H9 (cell line): Measurements from ENCODE around the gene TMEM163. TPM values are rescaled to one million over a fixed set of nuclear protein-coding genes. Genes with fewer than 3 reads are reported as not detected.

Experiments
- DNase-seq: peaks from one replicate; pipeline ENCODE4 v3.0.0-alpha.2; 2017
- H2AFZ ChIP-seq: one replicate; pipeline ENCODE4 v1.6.1; 2013; ENCODE audit warnings: mild to moderate bottlenecking, low read length, control low read depth, moderate library complexity
- H2AK5ac ChIP-seq: 2 replicates; pipeline ENCODE4 v1.6.1; 2013; ENCODE audit warnings: low read length, control low read depth, mixed read lengths; ENCODE audit not compliant: insufficient read length
- H2BK120ac ChIP-seq: one replicate; pipeline ENCODE4 v1.6.1; 2013; ENCODE audit warnings: low read depth, mild to moderate bottlenecking, low read length, control low read depth, inconsistent platforms; ENCODE audit not compliant: poor library complexity, severe bottlenecking
- H2BK12ac ChIP-seq: 2 replicates; pipeline ENCODE4 v1.6.1; 2013; ENCODE audit warnings: low read length, control low read depth, mixed read lengths, low read depth; ENCODE audit not compliant: insufficient read length
- H2BK15ac ChIP-seq: 2 replicates; pipeline ENCODE4 v1.6.1; 2013; ENCODE audit warnings: low read depth, low read length, control low read depth
- H2BK20ac ChIP-seq: one replicate; pipeline ENCODE4 v1.6.1; 2013; ENCODE audit warnings: low read depth, mild to moderate bottlenecking, low read length, control low read depth, inconsistent platforms; ENCODE audit not compliant: poor library complexity, severe bottlenecking
- H2BK5ac ChIP-seq: 2 replicates; pipeline ENCODE4 v1.6.1; 2013; ENCODE audit warnings: low read length, control low read depth, mixed read lengths; ENCODE audit not compliant: insufficient read length
- H3K14ac ChIP-seq: 2 replicates; pipeline ENCODE4 v1.6.1; 2013; ENCODE audit warnings: low read length, control low read depth; ENCODE audit not compliant: insufficient read depth
- H3K18ac ChIP-seq: 2 replicates; pipeline ENCODE4 v1.6.1; 2013; ENCODE audit warnings: low read depth, mild to moderate bottlenecking, mixed read lengths, low read length, control low read depth; ENCODE audit not compliant: insufficient read length
- H3K23ac ChIP-seq: 2 replicates; pipeline ENCODE4 v1.6.1; 2013; ENCODE audit warnings: low read length, control low read depth, mixed read lengths, low read depth; ENCODE audit not compliant: insufficient read length
- H3K23me2 ChIP-seq: 2 replicates; pipeline ENCODE4 v1.6.1; 2013; ENCODE audit warnings: low read depth, mild to moderate bottlenecking, mixed read lengths, low read length, control low read depth; ENCODE audit not compliant: insufficient read length, poor library complexity, severe bottlenecking
- H3K27ac ChIP-seq: 2 replicates; pipeline ENCODE4 v1.5.1; 2013; ENCODE audit warnings: low read length, control low read depth, mixed read lengths, low read depth; ENCODE audit not compliant: insufficient read length
- H3K27me3 ChIP-seq: 2 replicates; pipeline ENCODE4 v1.6.1; 2013; ENCODE audit warnings: low read length, control low read depth, inconsistent platforms; ENCODE audit not compliant: insufficient read depth
- H3K4ac ChIP-seq: 2 replicates; pipeline ENCODE4 v1.6.1; 2013; ENCODE audit warnings: low read depth, mild to moderate bottlenecking, control low read depth, inconsistent platforms, low read length, moderate library complexity
- H3K4me1 ChIP-seq: 2 replicates; pipeline ENCODE4 v1.6.1; 2013; ENCODE audit warnings: low read length, control low read depth, inconsistent platforms; ENCODE audit not compliant: insufficient read depth
- H3K4me2 ChIP-seq: 2 replicates; pipeline ENCODE4 v1.6.1; 2013; ENCODE audit warnings: low read length, control low read depth, mixed read lengths; ENCODE audit not compliant: insufficient read length, insufficient read depth
- H3K56ac ChIP-seq: 2 replicates; pipeline ENCODE4 v1.6.1; 2013; ENCODE audit warnings: low read depth, mild to moderate bottlenecking, mixed read lengths, low read length, control low read depth; ENCODE audit not compliant: insufficient read length
- H3K79me1 ChIP-seq: 2 replicates; pipeline ENCODE4 v1.6.1; 2013; ENCODE audit warnings: low read depth, mild to moderate bottlenecking, moderate library complexity, low read length, control low read depth, inconsistent platforms; ENCODE audit not compliant: insufficient read depth, poor library complexity, severe bottlenecking
- H3K79me2 ChIP-seq: 2 replicates; pipeline ENCODE4 v1.6.1; 2013; ENCODE audit warnings: low read length, control low read depth, inconsistent platforms; ENCODE audit not compliant: insufficient read depth
- H3K9ac ChIP-seq: 2 replicates; pipeline ENCODE4 v1.6.1; 2013; ENCODE audit warnings: low read length, control low read depth, mixed read lengths; ENCODE audit not compliant: insufficient read length; ENCODE audit errors: extremely low read depth
- H3K9me3 ChIP-seq: one replicate; pipeline ENCODE4 v1.6.1; 2013; ENCODE audit warnings: low read depth, low read length, inconsistent platforms; ENCODE audit not compliant: control insufficient read depth
- H3T11ph ChIP-seq: one replicate; pipeline ENCODE4 v1.6.1; 2013; ENCODE audit warnings: mild to moderate bottlenecking, low read length, control low read depth, inconsistent platforms
- H4K20me1 ChIP-seq: one replicate; pipeline ENCODE4 v1.6.1; 2013; ENCODE audit not compliant: control insufficient read depth, insufficient read length, insufficient read depth
- H4K5ac ChIP-seq: 2 replicates; pipeline ENCODE4 v1.6.1; 2013; ENCODE audit warnings: low read depth, mild to moderate bottlenecking, mixed read lengths, low read length, control low read depth; ENCODE audit not compliant: insufficient read length
- H4K8ac ChIP-seq: replicated peaks from 2 replicates; pipeline ENCODE4 v1.6.1; 2013; ENCODE audit warnings: low read length, control low read depth, mixed read lengths, low read depth; ENCODE audit not compliant: insufficient read length
- H4K91ac ChIP-seq: 2 replicates; pipeline ENCODE4 v1.6.1; 2013; ENCODE audit warnings: low read depth, mild to moderate bottlenecking, moderate library complexity, mixed read lengths, low read length, control low read depth; ENCODE audit not compliant: insufficient read length
- H3K27ac Mint-ChIP-seq, 3 experiments: 2 replicates in 2 of 3; 3 replicates in 1 of 3; pipeline ENCODE4 v1.8.0; 2020 to 2021; ENCODE audit warnings: mixed read lengths in 3 of 3, mild to moderate bottlenecking in 1 of 3, moderate library complexity in 1 of 3
- H3K27me3 Mint-ChIP-seq: 2 replicates; pipeline ENCODE4 v1.8.0; 2021; ENCODE audit warnings: low read depth, mild to moderate bottlenecking, moderate library complexity, mixed read lengths
- H3K36me3 Mint-ChIP-seq, 3 experiments: 2 replicates in 2 of 3; 3 replicates in 1 of 3; pipeline ENCODE4 v1.8.0; 2020 to 2021; ENCODE audit warnings: low read depth in 3 of 3, mixed read lengths in 3 of 3; ENCODE audit not compliant: insufficient read depth in 1 of 3
- H3K4me1 Mint-ChIP-seq, 2 experiments: 2 replicates each; pipeline ENCODE4 v1.8.0; 2020; ENCODE audit warnings: mixed read lengths in 2 of 2
- H3K4me3 Mint-ChIP-seq, 2 experiments: 2 replicates in 1 of 2; 3 replicates in 1 of 2; pipeline ENCODE4 v1.8.0; 2020 to 2021; ENCODE audit warnings: mild to moderate bottlenecking in 2 of 2, mixed read lengths in 2 of 2, moderate library complexity in 1 of 2
- H3K9me3 Mint-ChIP-seq, 2 experiments: 2 replicates in 1 of 2; 3 replicates in 1 of 2; pipeline ENCODE4 v1.8.0; 2020; ENCODE audit warnings: mild to moderate bottlenecking in 2 of 2, mixed read lengths in 2 of 2, moderate library complexity in 1 of 2
- CTCF ChIP-seq: fragments of 200-600 bp; sonication (generic); conservative IDR thresholded peaks from 3 replicates; pipeline ENCODE4 v1.8.0; 2021; ENCODE audit warnings: antibody characterized with exemption, mild to moderate bottlenecking
- WGBS: extraction: QIAGEN DNeasy Blood & Tissue Kit; methylation state at CpG from one replicate; pipeline ENCODE4 v1.1.7; 2013; ENCODE audit warnings: missing lambda C conversion rate, low lambda C conversion rate, mixed read lengths; ENCODE audit not compliant: insufficient read length; ENCODE audit errors: extremely low coverage; 5-methylcytosine and 5-hydroxymethylcytosine counted together
- total RNA-seq: library from RNA; stranded (reverse); gene quantifications from 2 replicates; pipeline ENCODE4 v1.2.1, GENCODE V29; 2021

TMEM163 gene
- total RNA-seq, 1 experiment from 2014 or later = 0.39 TPM

- Histone ChIP-seq H2BK15ac (no peak overlapping the region), H3K4ac (no peak overlapping the region), H2AFZ (no peak overlapping the region), H4K8ac (no peak overlapping the region), H2BK20ac (no peak overlapping the region), H3T11ph (no peak overlapping the region), H3K27ac (no peak overlapping the region), H3K23me2 (no peaks in the 10 kb centered on the region), H2AK5ac (no peak overlapping the region), H4K20me1 (no peaks in the 10 kb centered on the region), H3K9me3 (no peaks in the 10 kb centered on the region), H3K27me3 (no peaks in the 10 kb centered on the region), H3K4me2 (no peak overlapping the region), H2BK5ac (no peak overlapping the region), H3K14ac (no peak overlapping the region), H2BK12ac (no peak overlapping the region), H4K91ac (no peak overlapping the region), H3K9ac (no peak overlapping the region), H3K4me1 (no peaks in the 10 kb centered on the region), H3K79me1 (no peaks in the 10 kb centered on the region), H4K5ac (no peak overlapping the region), H3K79me2 (no peaks in the 10 kb centered on the region), H3K23ac (no peak overlapping the region), H3K18ac (no peak overlapping the region), H2BK120ac (no peak overlapping the region), H3K56ac (no peak overlapping the region)
- Mint-ChIP-seq H3K27ac (no peak overlapping the region; a peak in 2 of 7 replicates), H3K27me3 (peaks cover 2% of the 10 kb centered on the region; the same call in 1 of the 2 replicates), H3K4me1 (peaks cover 2 to 4% of the 10 kb centered on the region in 2 experiments; a peak in 1 of 4 replicates), H3K4me3 (no peak overlapping the region; a peak in 1 of 5 replicates), H3K36me3 (no peaks in the 10 kb centered on the region), H3K9me3 (no peaks in the 10 kb centered on the region)
- no peak for TF ChIP-seq CTCF
- WGBS = no CpG with 5 or more reads among the region's 6 CpGs
- DNase-seq = no peak
Measured at GRCh38 chr2:134465228-134466105, 253.3 kb downstream of the TMEM163 start.
